Measurements from ENCODE around the gene TRPV4.

TRPV4 gene

GRCh38 chr12:109820816-109821381, 12.3 kb downstream of the TRPV4 start:
- peak; percentile 87 for FAIRE-seq

GRCh38 chr12:109818905-109819500, 14.2 kb downstream of the TRPV4 start:
- no peak for DNase-seq (ENCODE audit: insufficient read length, low spot score)
- no peak for TF ChIP-seq CTCF (IDR thresholded peaks at IDR 0.05; ENCODE audit: insufficient read depth, missing control alignments)
- no peak for FAIRE-seq

More at GRCh38 chr12:109820816-109821381, 12.3 kb downstream of the TRPV4 start:
- no peak for TF ChIP-seq CTCF (IDR thresholded peaks at IDR 0.05; ENCODE audit: insufficient read depth, missing control alignments)
- peak; percentile 87 for DNase-seq (ENCODE audit: insufficient read length, low spot score)

GRCh38 chr12:109818253-109818652, 14.9 kb downstream of the TRPV4 start:
- no peak for TF ChIP-seq CTCF (IDR thresholded peaks at IDR 0.05; ENCODE audit: insufficient read depth, missing control alignments)
- FAIRE-seq (no peak), DNase-seq (ENCODE audit: insufficient read length, low spot score) (no peak)

- no peak for DNase-seq (ENCODE audit: insufficient read length, low spot score)
- no peak for FAIRE-seq
- TF ChIP-seq CTCF (IDR thresholded peaks at IDR 0.05; ENCODE audit: insufficient read depth, missing control alignments), result no peak
Observed at GRCh38 chr12:109817627-109818231, 15.5 kb downstream of the TRPV4 start.

- TF ChIP-seq CTCF (IDR thresholded peaks at IDR 0.05; ENCODE audit: insufficient read depth, missing control alignments), result no peak
- FAIRE-seq, result no peak
- DNase-seq (ENCODE audit: insufficient read length, low spot score), result no peak
Observed at GRCh38 chr12:109816870-109817269, 16.3 kb downstream of the TRPV4 start.

GRCh38 chr12:109815757-109816617, 17.2 kb downstream of the TRPV4 start:
- no peak for TF ChIP-seq CTCF (IDR thresholded peaks at IDR 0.05; ENCODE audit: insufficient read depth, missing control alignments)
- no peak for DNase-seq (ENCODE audit: insufficient read length, low spot score)
- no peak for FAIRE-seq
